SIG-M5 (cell line): ENCODE results near the gene RSAD2.

Experiments
- DNase-seq: peaks from one replicate; lab custom pipeline; 2025; lab: John Stamatoyannopoulos, UW

Gene RSAD2

DNA sequence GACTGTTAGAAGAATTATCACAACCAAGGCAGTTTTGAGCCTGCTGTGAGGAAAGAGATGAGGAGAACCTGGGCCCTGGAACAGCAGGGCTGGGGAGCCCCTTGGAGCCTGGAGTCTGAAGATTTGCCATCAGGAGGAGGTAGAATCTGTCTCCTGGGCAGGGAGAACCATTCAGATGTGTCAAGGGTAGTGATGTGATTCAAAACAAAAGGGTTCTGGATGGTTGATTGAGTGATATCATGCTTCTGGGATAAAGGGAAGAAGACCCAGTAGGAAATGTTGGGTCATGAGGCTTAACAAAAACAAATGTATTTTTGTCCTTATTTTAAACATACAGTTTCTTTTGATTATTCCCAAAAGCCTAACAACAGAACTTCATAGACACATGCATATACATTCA lies 68.2 kb downstream of the RSAD2 start:
- no peak for DNase-seq

DNA sequence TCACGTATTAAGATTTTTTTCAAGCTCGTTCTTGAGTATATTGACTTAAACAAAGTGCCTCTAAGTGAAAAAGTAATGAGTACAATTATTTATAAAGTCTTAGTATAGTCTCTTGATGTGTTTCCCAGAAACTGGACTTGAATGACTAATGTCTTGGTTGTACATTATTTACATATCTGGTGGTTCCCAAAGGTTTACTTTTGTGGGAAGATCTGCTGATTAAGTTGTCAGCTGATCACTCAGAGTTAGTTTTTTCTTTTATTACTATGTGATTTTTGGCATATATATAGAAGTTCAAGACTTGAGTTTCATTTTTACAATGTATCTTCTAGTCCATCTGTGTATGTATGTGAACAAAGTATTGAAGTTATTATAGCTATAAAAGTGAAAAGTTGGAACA lies 69.1 kb downstream of the RSAD2 start:
- DNase-seq: no peak
